Large intestine (tissue), 3 donors: ENCODE data around the gene DMD. TPM values are rescaled to one million over a fixed set of nuclear protein-coding genes. Genes with fewer than 3 reads are reported as not detected.

ENCODE experiments used
- DNase-seq, 2 donors: peaks; one replicate each; pipeline versions ENCODE4 v3.0.0 to v3.0.0-alpha.2; 2013
- H3K27ac ChIP-seq: one replicate; pipeline ENCODE4 v1.5.1; 2013; ENCODE audit warnings: low read length
- H3K27me3 ChIP-seq: 2 replicates; pipeline ENCODE4 v1.6.1; 2013; ENCODE audit warnings: low read length; ENCODE audit not compliant: control insufficient read depth, insufficient read depth
- H3K36me3 ChIP-seq: 2 replicates; pipeline ENCODE4 v1.6.1; 2013; ENCODE audit warnings: low read length; ENCODE audit not compliant: control insufficient read depth, insufficient read depth
- H3K4me1 ChIP-seq: one replicate; pipeline ENCODE4 v1.6.1; 2013; ENCODE audit warnings: low read length; ENCODE audit not compliant: control insufficient read depth, insufficient read depth
- H3K4me3 ChIP-seq: one replicate; pipeline ENCODE4 v1.5.1; 2013; ENCODE audit warnings: low read length
- H3K9me3 ChIP-seq: one replicate; pipeline ENCODE4 v1.6.1; 2013; ENCODE audit warnings: mild to moderate bottlenecking, low read depth, low read length, moderate library complexity; ENCODE audit not compliant: control insufficient read depth
- whole genome bisulfite sequencing: methylation state at CpG from one replicate; pipeline ENCODE4 v1.1.5; 2013; ENCODE audit warnings: low lambda C conversion rate; ENCODE audit not compliant: insufficient coverage; 5-methylcytosine and 5-hydroxymethylcytosine counted together
- polyA plus RNA-seq: library from polyadenylated mRNA; unstranded; fragments of 120-200 nt; gene quantifications from one replicate; pipeline ENCODE4 v1.2.1, GENCODE V29; 2013

Gene DMD
- polyA plus RNA-seq, 1 donor, result 23.3 TPM

- WGBS, result no CpG with 5 or more reads among the region's 33 CpGs
- Histone ChIP-seq H3K9me3 (peaks cover 3% of the 10 kb centered on the region), H3K4me3 (no peak within 1 kb of the TSS), H3K27ac (no peak within 1 kb of the TSS), H3K4me1 (no peaks in the 10 kb centered on the region), H3K27me3 (no peaks in the 10 kb centered on the region), H3K36me3 (no peaks in the 10 kb centered on the region)
- DNase-seq, result no peak
These were observed 2139.6 kb downstream of the DMD start, which contains the start of gene FTHL17 for GRCh38 chrX:31071725-31072124. FTHL17 (minus strand) TSS chrX:31072041; CDS start chrX:31071953, 88 bp downstream.

GRCh38 chrX:31071262-31071661 is 2140.1 kb downstream of the DMD start:
- Histone ChIP-seq H3K27ac (no peak overlapping the region), H3K4me1 (no peaks in the 10 kb centered on the region), H3K4me3 (no peak overlapping the region), H3K27me3 (no peaks in the 10 kb centered on the region), H3K36me3 (no peaks in the 10 kb centered on the region), H3K9me3 (peaks cover 3% of the 10 kb centered on the region)
- no peak for DNase-seq
- WGBS, result no CpG with 5 or more reads among the region's 18 CpGs

- Histone ChIP-seq H3K27ac (no peak overlapping the region), H3K9me3 (peaks cover 3% of the 10 kb centered on the region), H3K4me3 (no peak overlapping the region), H3K4me1 (no peaks in the 10 kb centered on the region), H3K27me3 (no peaks in the 10 kb centered on the region), H3K36me3 (no peaks in the 10 kb centered on the region)
- no peak for DNase-seq
These were observed 2141.3 kb downstream of the DMD start for GRCh38 chrX:31070057-31070468.
